GM19324 (cell line): ENCODE results near the gene NKD2.

Source experiments
- ATAC-seq: cut with Tn5 transposase; IDR thresholded peaks from one replicate; pipeline ENCODE4 v1.9.1; 2021; ENCODE audit warnings: mild to moderate bottlenecking, moderate library complexity; ENCODE audit not compliant: unreplicated experiment, low FRiP score

Gene NKD2

DNA sequence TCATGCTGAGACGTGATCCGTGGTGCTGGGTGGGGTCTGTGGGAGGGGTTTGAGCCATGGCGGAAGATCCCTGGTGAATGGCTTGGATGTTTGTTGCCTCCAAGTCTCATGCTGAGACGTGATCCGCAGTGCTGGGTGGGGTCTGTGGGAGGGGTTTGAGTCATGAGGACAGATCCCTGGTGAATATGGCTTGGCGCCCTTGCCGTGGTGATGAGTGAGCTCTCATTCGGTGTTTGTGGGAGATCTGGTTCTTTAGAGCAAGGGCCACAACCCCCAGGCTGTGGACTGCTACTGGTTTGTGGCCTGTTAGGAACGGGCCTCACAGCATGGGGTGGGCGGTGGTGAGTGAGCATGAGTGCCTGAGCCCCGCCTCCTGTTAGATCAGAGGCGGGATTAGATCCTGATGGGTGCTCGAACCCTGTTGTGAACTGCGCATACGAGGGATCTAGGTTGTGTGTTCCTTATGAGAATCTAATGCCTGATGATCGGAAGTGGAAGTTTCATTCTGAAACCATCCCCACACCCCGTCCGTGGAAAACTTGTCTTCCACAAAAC is 31.2 kb downstream of the NKD2 start:
- no peak for ATAC-seq

- ATAC-seq: no peak
These were observed 32.0 kb downstream of the NKD2 start for GRCh38 chr5:1040571-1040970.

GRCh38 chr5:1041225-1042143 is 32.9 kb downstream of the NKD2 start:
- no peak for ATAC-seq

DNA sequence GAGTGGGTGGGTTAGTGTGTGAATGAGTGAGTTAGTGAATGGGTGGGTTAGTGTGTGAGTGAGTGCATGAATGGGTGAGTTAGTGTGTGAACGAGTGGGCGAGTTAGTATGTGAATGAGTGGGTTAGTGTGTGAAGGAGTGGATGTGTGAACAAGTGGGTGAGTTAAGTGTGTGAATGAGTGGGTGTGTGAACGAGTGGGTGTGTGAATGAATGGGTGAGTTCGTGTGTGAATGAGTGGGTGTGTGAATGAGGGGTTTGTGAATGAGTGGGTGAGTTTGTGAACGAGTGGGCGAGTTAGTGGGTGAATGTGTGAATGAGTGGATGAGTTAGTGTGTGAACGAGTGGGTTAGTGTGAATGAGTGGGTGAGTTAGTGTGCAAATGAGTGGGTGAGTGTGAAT is 34.0 kb downstream of the NKD2 start:
- ATAC-seq: no peak

DNA sequence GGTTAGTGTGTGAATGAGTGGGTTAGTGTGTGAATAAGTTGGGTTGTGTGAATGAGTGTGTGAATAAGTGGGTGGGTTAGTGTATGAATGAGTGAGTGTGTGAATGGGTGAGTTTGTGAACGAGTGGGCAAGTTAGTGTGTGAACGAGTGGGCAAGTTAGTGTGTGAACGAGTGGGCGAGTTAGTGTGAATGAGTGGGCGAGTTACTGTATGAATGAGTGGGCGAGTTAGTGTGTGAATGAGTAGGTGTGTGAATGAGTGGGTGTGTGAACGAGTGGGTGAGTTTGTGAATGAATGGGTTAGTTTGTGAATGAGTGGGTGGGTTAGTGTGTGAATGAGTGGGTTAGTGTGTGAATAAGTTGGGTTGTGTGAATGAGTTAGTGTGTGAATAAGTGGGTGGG is 34.7 kb downstream of the NKD2 start:
- ATAC-seq: no peak

GRCh38 chr5:1044117-1044516 is 35.5 kb downstream of the NKD2 start:
- no peak for ATAC-seq

DNA sequence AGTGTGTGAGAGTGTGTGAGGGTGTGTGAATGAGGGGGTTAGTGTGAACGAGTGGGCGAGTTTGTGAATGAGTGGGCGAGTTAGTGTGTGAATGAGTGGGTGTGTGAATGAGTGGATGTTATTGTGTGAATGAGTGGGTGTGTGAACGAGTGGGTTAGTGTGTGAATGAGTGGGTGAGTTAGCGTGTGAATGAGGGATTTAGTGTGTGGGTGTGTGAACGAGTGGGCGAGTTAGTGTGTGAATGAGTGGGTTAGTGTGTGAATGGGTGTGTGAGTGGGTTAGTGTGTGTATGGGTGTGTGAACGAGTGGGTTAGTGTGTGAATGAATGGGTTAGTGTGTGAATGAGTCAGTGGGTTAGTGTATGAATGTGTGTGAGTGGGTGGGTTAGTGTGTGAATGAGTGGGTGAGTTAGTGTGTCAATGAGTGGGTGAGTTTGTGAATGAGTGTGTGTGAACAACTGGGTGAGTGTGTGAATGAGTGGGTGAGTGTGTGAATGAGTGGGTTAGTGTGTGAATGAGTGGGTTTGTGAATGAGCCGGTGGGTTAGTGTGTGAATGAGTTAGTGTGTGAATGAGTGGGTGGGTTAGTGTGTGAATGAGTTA is 37.5 kb downstream of the NKD2 start:
- no peak for ATAC-seq

DNA sequence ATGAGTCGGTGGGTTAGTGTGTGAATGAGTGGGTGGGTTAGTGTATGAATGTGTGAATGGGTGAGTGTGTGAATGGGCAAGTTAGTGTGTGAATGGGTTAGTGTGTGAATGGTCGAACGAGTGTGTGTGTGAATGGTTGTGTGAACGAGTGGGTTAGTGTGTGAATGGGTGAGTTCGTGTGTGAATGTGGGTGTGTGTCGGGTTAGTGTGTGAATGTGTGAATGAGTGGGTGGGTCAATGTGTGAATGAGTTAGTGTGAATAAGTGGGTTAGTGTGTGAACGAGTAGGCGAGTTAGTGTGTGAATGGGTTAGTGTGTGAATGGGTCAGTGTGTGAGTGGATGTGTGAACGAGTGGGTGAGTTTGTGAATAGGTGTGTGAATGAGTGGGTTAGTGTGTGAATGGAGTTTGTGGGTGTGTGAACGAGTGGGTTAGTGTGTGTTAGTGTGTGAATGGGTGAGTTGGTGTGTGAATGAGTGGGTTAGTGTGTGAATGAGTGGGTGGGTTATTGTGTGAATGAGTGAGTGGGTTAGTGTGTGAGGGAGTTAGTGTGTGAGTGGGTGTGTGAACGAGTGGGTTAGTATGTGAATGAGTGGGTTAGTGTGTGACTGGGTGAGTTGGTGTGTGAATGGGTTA is 38.8 kb downstream of the NKD2 start:
- no peak for ATAC-seq

DNA sequence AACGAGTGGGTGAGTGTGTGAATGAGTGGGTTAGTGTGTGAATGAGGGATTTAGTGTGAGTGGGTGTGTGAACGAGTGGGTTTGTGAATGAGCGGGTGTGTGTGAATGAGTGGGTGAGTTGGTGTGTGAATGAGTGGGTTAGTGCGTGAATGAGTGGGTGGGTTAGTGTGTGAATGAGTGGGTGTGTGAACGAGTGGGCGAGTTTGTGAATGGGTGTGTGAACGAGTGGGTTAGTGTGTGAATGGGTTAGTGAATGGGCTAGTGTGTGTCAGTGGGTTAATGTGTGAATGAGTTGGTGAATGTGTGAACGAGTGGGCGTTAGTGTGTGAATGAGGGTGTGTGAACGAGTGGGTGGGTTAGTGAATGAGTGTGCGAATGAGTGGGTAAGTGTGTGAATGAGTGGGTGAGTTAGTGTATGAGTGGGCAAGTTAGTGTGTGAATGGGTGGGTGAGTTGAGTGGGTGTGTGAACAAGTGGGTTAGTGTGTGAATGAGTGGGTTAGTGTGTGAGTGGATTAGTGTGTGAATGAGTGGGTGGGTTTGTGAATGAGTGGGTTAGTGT is 39.6 kb downstream of the NKD2 start:
- ATAC-seq: no peak

DNA sequence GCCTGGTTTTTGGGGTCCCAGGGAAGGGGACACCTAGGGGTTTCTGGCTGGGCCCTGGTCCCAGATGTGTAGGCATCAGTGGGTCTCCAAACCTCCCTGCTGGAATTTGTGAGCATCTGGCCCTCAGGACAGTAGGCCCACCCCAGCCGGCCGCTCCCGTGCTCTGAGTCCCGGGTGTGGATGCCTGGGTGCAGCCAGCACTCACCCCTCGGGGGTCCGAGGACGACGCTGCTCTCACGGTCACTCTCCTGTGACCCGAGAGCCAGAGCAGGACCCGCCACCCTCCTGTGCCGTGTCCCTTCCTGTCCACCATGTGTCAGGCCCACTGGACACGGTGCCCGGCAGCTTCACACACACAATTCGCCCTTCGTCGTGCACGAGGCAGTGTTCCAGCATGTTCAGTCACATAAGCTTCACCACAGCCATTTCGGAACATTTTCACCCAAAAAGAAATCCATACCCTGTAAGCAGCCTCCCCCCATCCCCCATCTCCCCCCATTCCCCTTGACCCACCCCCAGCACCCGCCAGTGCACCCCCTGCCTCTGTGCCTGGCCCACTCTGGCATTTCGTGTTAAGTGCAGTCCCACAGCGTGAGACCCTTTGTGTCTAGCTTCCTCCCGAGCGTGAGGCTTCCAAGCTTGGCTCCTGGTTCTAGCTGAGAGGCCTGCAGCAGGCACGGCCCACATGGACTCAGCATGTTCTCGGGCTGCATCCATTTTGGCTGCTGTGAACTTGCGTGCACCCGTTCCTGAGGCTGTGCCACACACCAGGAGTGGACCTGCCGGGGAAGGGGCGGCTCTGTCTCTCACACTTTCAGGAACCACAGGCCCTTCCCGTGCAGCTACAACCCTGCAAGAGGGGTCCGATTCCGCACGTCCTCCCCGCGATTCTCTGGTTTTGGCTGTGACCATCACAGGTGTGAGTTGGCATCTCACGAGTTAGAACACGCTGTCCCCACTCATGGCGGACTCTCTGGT is 40.5 kb downstream of the NKD2 start:
- ATAC-seq: no peak

DNA sequence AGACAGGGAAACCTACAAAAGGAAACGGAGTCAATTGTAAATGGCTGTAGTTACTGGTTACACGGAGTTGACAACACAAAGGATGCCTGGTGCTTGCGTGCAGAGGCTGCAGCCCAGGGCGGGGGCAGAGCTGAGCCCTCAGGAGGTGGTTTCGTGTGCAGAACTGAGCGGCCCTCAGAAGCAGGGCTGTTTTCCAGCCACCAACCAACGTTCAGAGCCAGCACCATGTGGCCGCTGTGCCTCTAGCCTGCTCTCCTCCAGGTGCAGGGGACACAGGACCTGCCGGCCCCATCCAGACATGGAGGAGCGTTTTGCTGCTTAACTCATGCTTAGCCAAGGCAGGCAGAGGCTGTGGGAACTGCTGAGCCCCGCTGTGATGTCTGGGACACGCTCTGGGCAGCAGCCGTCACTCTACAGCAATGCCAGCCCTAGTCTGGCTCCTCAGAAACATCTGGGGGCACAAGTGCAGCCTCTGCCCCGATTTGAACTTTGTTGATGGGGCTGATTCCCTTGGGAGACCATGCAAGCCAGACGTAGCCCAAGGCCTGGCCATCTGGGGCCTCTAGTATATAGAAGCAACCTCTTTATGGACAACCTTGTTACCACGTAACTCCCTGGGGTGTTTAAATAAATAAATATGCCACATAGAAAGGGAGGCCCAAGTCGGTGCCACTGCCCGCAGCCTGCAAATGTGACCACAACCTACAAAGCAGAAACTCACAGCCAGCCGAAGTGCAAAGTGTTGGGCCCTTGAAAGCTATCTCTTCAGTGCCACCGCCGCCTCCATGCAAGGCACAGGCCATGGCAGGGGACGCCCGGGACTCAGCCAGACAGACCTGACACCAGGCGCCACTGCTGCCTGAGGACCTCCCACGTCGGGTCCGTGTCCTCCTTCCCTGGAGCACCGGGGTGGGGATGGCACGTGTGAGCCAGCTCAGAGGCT is 42.1 kb downstream of the NKD2 start:
- no peak for ATAC-seq

DNA sequence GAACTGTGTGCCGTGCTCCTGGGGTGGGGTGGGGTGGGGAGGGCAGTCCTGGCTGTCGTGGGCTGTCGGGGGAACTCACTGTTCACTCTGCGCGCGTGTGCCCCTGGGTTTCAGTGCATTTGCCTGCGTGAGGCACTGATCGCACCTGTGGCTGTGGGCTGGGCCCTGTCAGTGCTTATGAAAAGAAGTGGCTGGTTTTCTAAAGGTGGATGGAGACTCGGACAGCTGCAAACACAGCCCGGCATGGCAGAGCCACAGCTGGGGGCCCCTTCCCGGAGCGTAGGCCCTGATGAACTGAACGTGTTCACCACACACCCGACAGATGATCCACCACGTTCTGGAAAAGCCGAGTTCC is 42.7 kb downstream of the NKD2 start:
- no peak for ATAC-seq

GRCh38 chr5:1052076-1052475 is 43.5 kb downstream of the NKD2 start:
- no peak for ATAC-seq

DNA sequence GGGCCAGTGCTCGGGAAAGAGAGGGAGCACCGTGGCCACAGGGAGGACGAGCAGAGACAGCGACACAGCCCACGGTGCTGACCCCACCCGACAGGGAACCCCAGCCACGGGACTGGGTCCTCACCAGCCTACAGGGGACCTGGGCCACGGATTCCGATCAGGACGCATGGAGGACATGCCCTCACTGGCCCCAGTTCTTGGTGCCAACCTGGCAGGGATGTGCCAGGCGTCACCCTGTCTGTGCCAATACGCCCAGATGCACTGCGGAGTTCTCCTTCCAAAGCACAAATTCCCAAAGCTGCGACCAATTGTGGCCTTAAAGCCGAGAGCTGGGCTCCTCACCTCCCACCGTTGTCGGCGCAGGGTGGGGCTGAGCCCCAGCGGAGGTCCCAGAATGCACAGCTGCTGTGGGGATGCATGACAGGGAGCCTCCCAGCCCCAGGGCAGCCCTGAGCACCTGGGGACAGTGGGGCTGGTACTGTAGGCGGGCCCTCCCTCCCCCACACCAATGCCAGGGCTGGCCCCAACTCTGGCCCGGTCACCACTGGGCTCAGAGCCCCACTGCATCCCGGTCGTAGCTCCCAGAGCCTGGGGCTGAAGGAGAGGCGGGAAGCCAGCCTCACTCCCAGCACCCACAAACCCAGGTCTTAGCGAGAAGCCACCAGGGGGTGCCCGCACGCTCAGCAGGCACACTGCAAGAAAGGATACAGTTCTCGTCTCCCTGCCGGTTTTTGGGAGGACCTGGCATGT is 44.2 kb downstream of the NKD2 start:
- no peak for ATAC-seq

DNA sequence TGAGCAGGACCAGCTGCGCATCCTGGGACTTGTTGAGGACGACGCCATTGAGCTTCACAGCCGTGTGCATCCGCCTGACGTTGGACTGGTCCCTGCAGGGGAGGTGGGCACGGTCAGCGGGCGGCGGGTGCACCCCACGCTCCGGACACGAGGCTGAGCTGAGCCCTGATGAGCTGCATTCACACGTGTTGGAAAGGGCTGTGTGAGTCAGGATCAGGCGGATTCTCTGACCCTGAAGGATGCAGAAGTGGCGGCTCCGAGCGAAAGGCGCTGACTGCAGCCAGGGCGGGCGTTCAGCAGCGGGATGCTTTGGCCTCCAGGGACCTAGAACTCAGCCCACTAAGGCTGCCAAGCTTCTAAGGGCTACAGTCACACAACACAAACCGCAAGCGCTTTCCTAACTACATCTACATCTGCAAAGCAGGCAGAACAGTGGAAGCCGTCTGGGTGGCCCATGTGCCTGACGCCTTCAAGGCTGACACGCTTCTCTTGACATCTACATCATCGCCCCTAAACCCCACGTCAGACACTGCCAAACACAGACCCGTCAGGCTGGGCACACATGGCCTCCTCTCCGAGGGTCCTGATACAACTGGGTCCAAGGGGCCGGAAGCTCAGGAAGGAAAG is 44.9 kb downstream of the NKD2 start:
- no peak for ATAC-seq

DNA sequence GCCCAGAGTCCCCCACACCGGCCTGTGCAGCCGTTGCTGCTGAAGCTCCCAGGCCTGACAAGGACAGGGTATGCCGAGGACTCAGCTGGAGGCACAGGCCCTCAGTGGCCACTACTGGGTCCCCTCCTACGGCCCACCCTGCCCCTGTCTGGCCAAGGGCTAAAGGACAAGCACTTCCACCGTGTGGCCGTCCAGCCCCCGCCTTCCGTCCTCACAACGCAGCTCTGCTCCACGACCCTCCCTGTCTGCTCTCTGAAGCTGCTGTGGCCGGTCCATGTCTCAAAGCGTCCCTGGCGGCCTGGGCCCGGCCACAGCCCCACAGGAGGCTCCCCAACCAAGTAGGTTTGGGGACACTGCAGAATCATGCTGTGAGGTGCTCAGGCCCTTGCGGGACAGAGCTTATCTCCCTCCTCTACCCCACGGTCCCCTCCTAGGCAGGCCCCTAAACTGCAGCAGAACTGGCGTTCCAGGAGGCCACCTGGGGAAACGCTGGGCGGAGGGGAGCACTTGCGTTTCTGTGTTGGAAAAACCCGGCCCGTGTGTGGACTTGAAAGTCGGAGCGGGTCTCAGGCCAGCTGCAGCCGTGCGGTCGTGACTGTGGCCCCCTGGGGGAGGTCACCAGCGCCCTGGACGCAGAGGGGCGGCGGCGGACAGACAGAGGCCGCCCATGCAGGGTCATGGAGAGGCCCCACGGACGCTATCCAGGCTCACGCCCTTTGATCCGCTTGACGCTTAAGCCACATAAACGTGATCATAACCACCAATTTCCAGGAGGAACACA is 45.6 kb downstream of the NKD2 start:
- ATAC-seq: no peak
